Fibroblast of peridontal ligament (primary cell): ENCODE data around the gene TMEM131.
"Not testable (repeated sequence)": the region's sequence is repeated elsewhere in the genome, so short reads cannot be mapped to it uniquely, and the experiment has no call there.

ENCODE experiments used
- DNase-seq: peaks from one replicate; pipeline ENCODE4 v3.0.0-alpha.2; 2010; ENCODE audit errors: extremely low read depth

Gene TMEM131

GRCh38 chr2:97956753-97957152 lies 39.0 kb downstream of the TMEM131 start:
- DNase-seq: not testable (repeated sequence)

- no peak for DNase-seq
Measured at GRCh38 chr2:97953853-97954252, 41.9 kb downstream of the TMEM131 start.

GRCh38 chr2:97952357-97952756 lies 43.4 kb downstream of the TMEM131 start:
- DNase-seq: no peak

GRCh38 chr2:97951155-97951680 lies 44.5 kb downstream of the TMEM131 start:
- DNase-seq: no peak

- peak; percentile 88 for DNase-seq
Measured at GRCh38 chr2:97950329-97951154, 45.2 kb downstream of the TMEM131 start.

- no peak for DNase-seq
Measured at GRCh38 chr2:97948926-97949325, 46.8 kb downstream of the TMEM131 start.

GRCh38 chr2:97945791-97946190 lies 50.0 kb downstream of the TMEM131 start:
- DNase-seq: no peak

- peak; percentile 33 for DNase-seq
Measured at GRCh38 chr2:97936881-97937280, 58.9 kb downstream of the TMEM131 start.

GRCh38 chr2:97936199-97936598 lies 59.5 kb downstream of the TMEM131 start:
- no peak for DNase-seq

- peak; percentile 89 for DNase-seq
Measured at GRCh38 chr2:97935719-97936161, 60.0 kb downstream of the TMEM131 start.

- no peak for DNase-seq
Measured at GRCh38 chr2:97932975-97933662, 62.6 kb downstream of the TMEM131 start.

GRCh38 chr2:97931858-97932225 lies 63.9 kb downstream of the TMEM131 start:
- no peak for DNase-seq

- DNase-seq: no peak
Measured at GRCh38 chr2:97931118-97931857, 64.5 kb downstream of the TMEM131 start.

GRCh38 chr2:97928591-97928990 lies 67.2 kb downstream of the TMEM131 start:
- no peak for DNase-seq

- no peak for DNase-seq
Measured at GRCh38 chr2:97926946-97927345, 68.8 kb downstream of the TMEM131 start.

GRCh38 chr2:97924194-97924593 lies 71.6 kb downstream of the TMEM131 start:
- DNase-seq: no peak

- DNase-seq: no peak
Measured at GRCh38 chr2:97919858-97920257, 75.9 kb downstream of the TMEM131 start.

GRCh38 chr2:97918818-97919217 lies 76.9 kb downstream of the TMEM131 start:
- no peak for DNase-seq

- not testable (repeated sequence) for DNase-seq
Measured at GRCh38 chr2:97917668-97918067, 78.1 kb downstream of the TMEM131 start.

- DNase-seq: peak; percentile 40
Measured at GRCh38 chr2:97914691-97915213, 81.0 kb downstream of the TMEM131 start.

- DNase-seq: no peak
Measured at GRCh38 chr2:97913846-97914245, 81.9 kb downstream of the TMEM131 start.
